NCI-H2227 (cell line): Measurements from ENCODE around the gene NDUFB1.

Experiments used
- DNase-seq: peaks from one replicate; lab custom pipeline; 2025; ENCODE audit not compliant: unreplicated experiment; lab: John Stamatoyannopoulos, UW

The NDUFB1 gene

GRCh38 chr14:92099802-92100201 is 21.7 kb downstream of the NDUFB1 start:
- no peak for DNase-seq

GRCh38 chr14:92093320-92093719 is 28.2 kb downstream of the NDUFB1 start:
- no peak for DNase-seq

GRCh38 chr14:92088494-92088893 is 33.0 kb downstream of the NDUFB1 start:
- no peak for DNase-seq

- no peak for DNase-seq
These were observed 47.0 kb downstream of the NDUFB1 start for GRCh38 chr14:92074555-92074954.
